Activated CD4-positive, alpha-beta memory T cell treated with anti-CD3 and anti-CD28 coated beads, Interleukin-2, amount 10 ng/mL, durations not matched to agents 7 days and 5 days (primary cell): ENCODE results near the gene DOK4. TPM values are rescaled to one million over a fixed set of nuclear protein-coding genes. Genes with fewer than 3 reads are reported as not detected.
"Not testable (repeated sequence)": the region's sequence is repeated elsewhere in the genome, so short reads cannot be mapped to it uniquely, and the experiment has no call there.

Source experiments
- CTCF ChIA-PET: fragments of 350-600 bp; sonication (Branson Sonifier 250); formaldehyde crosslinking; loops from one replicate; lab custom pipeline; 2021; ENCODE audit warnings: antibody characterized with exemption, inconsistent platforms; lab: Charles Lee
- POLR2A ChIA-PET: fragments of 350-600 bp; sonication (Branson Sonifier 250); formaldehyde crosslinking; loops from one replicate; lab custom pipeline; 2021; ENCODE audit warnings: antibody characterized with exemption; lab: Charles Lee
- DNase-seq: peaks from one replicate; pipeline ENCODE4 v3.0.0-alpha.2; 2020
- H3K27ac Mint-ChIP-seq: one replicate; pipeline ENCODE4 v1.8.0; 2021; ENCODE audit warnings: mild to moderate bottlenecking, mixed read lengths
- H3K27me3 Mint-ChIP-seq: one replicate; pipeline ENCODE4 v1.8.0; 2021; ENCODE audit warnings: mixed read lengths
- H3K36me3 Mint-ChIP-seq: one replicate; pipeline ENCODE4 v1.8.0; 2021; ENCODE audit warnings: low read depth, mixed read lengths
- H3K4me1 Mint-ChIP-seq: one replicate; pipeline ENCODE4 v1.8.0; 2021; ENCODE audit warnings: mixed read lengths
- H3K4me3 Mint-ChIP-seq: one replicate; pipeline ENCODE4 v1.8.0; 2021; ENCODE audit warnings: mild to moderate bottlenecking, mixed read lengths
- H3K9me3 Mint-ChIP-seq: one replicate; pipeline ENCODE4 v1.8.0; 2021; ENCODE audit warnings: mixed read lengths
- total RNA-seq, 2 experiments: library from RNA; stranded (reverse); gene quantifications; one replicate each; pipeline ENCODE4 v1.2.3, GENCODE V29; 2021

The DOK4 gene
- total RNA-seq, 2 experiments from 2014 or later, result 2.5 to 3.4 TPM

GRCh38 chr16:57447186-57447962 lies 38.9 kb downstream of the DOK4 start, which contains the start of the genes CIAPIN1 and COQ9:
Gene CIAPIN1 (minus strand): TSS chr16:57447385. CDS start chr16:57440928, 6,457 bp downstream.
Gene COQ9 (plus strand): TSS chr16:57447479. CDS start chr16:57447506, 27 bp downstream.
- peak within 1 kb of the TSS; percentile 83 for H3K27ac Mint-ChIP-seq
- peak within 1 kb of the TSS; percentile 91 for H3K4me3 Mint-ChIP-seq
- H3K27me3 Mint-ChIP-seq, result no peaks in the 10 kb centered on the region
- POLR2A ChIA-PET, result interaction anchor here (0.7 to 4.2 kb wide), 36 partner anchors 9 to 553 kb away, joined by 3 to 65 read pairs (median 4); partner anchors contain the start of genes ADGRG5, CCDC102A, DOK4 and NLRC5
- DNase-seq, result peak; percentile 95
- H3K4me1 Mint-ChIP-seq, result peaks cover 33% of the 10 kb centered on the region
- CTCF ChIA-PET, result interaction anchor here (0.9 to 3.5 kb wide), 12 partner anchors 9 to 202 kb away, joined by 3 to 45 read pairs (median 6); partner anchors contain the start of gene POLR2C
- peaks cover 17% of the 10 kb centered on the region for H3K36me3 Mint-ChIP-seq
- no peaks in the 10 kb centered on the region for H3K9me3 Mint-ChIP-seq

DNA sequence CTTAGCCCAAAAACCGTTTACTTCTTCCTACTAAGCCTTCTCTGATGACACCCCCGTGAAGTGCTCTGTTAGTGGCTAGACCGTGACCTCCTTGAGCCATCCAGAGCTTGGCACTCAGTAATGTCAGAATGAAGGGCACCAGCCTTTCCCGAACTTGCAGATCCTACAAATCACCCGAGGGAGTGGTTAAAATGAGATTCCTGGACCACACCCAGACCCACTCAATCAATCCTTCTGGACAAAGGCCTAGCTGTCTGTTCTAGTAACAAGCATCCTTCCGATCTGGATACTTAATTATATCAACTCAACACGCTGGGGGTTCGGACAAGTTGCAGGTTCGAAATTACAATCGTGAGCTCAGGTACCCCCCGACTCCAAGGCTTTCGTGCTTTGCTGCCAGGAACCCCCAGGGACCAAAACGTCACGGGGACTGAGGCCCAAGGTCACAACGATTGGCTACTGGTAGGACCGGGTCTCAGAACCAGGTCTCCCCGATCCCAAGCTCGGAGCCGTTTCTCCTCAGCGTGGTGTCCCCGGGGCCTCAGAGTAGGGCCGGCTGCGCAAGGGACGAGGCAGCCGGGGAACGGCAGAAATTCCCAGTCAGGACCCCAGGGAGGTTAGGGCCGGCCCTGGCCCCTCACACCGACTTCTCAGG lies 39.6 kb downstream of the DOK4 start:
- POLR2A ChIA-PET, result interaction anchor here (0.7 to 4.2 kb wide), 37 partner anchors 8 to 578 kb away, joined by 3 to 65 read pairs (median 4); partner anchors contain the start of genes ADGRG5, CCDC102A, DOK4 and NLRC5
- DNase-seq, result peak; percentile 36
- Mint-ChIP-seq H3K9me3 (no peaks in the 10 kb centered on the region), H3K36me3 (peaks cover 14% of the 10 kb centered on the region), H3K4me1 (peaks cover 33% of the 10 kb centered on the region), H3K27ac (peak overlapping the region; percentile 83), H3K4me3 (peak overlapping the region; percentile 91), H3K27me3 (no peaks in the 10 kb centered on the region)
- CTCF ChIA-PET, result interaction anchor here (0.9 to 3.5 kb wide), 12 partner anchors 10 to 202 kb away, joined by 3 to 45 read pairs (median 6); partner anchors contain the start of gene POLR2C

- DNase-seq, result no peak
- H3K27me3 Mint-ChIP-seq, result no peaks in the 10 kb centered on the region
- H3K9me3 Mint-ChIP-seq, result peaks cover 5% of the 10 kb centered on the region
- CTCF ChIA-PET, result interaction anchor here (0.6 to 3.5 kb wide), 2 partner anchors 17 to 276 kb away, joined by 3 to 45 read pairs; partner anchors contain the start of gene POLR2C
- peak overlapping the region; percentile 49 for H3K4me3 Mint-ChIP-seq
- H3K27ac Mint-ChIP-seq, result no peak overlapping the region
- peaks cover 33% of the 10 kb centered on the region for H3K4me1 Mint-ChIP-seq
- POLR2A ChIA-PET, result interaction anchor here (2.5 to 4.2 kb wide), 2 partner anchors 12 to 17 kb away, joined by 12 to 65 read pairs; partner anchors contain the start of gene POLR2C
- peaks cover 21% of the 10 kb centered on the region for H3K36me3 Mint-ChIP-seq
Observed at GRCh38 chr16:57445510-57445909, 40.8 kb downstream of the DOK4 start.

DNA sequence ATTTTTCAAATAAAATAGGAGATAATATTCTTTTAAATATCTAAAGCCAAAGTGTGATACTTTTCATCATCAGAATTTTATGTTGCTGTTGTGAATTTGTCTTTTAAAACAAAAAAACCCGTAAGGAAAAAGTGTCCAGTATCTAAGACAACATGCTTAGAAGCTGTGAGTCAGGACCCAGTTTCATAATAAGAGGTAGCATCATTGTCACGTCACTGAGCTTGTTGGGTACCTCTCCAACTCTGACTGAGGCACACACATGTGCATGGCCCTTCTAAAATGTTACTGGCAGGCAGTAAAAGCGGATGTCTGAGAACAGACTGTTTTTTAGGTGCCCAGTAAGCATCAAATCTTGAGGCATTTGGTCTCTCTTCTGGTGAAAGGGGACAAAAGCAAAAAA lies 41.6 kb downstream of the DOK4 start:
- no peak overlapping the region for H3K27ac Mint-ChIP-seq
- H3K4me1 Mint-ChIP-seq, result peaks cover 31% of the 10 kb centered on the region
- peaks cover 12% of the 10 kb centered on the region for H3K9me3 Mint-ChIP-seq
- peaks cover 28% of the 10 kb centered on the region for H3K36me3 Mint-ChIP-seq
- ChIA-PET POLR2A (interaction anchor here (1.3 kb wide), 1 partner anchor 18 kb away, joined by 7 read pairs; the partner anchor contains the start of gene POLR2C), CTCF (interaction anchor here (0.7 to 1.7 kb wide), 3 partner anchors 17 to 76 kb away, joined by 3 to 5 read pairs (median 3); partner anchors contain the start of gene POLR2C)
- no peak for DNase-seq
- H3K4me3 Mint-ChIP-seq, result no peak overlapping the region
- H3K27me3 Mint-ChIP-seq, result no peaks in the 10 kb centered on the region

DNA sequence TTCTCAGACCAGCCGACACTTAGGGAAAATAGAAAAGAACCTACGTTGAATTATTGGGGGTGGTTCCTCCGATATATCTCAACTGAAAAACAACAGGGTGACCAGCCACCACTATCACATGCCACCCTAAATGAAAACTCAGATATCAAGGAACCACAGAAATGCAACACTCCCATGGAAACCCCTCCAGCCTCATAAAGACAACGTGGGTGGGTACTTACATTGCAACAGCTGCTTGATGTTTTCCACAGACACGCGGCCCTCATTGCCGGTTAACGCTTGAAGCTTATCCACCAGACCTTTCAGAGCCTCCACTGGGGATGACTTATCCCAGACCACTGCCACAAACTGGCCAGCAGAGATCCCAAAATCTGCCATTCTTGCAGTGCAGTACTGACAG lies 45.7 kb downstream of the DOK4 start:
- H3K27ac Mint-ChIP-seq, H3K4me1 Mint-ChIP-seq, POLR2A ChIA-PET, H3K4me3 Mint-ChIP-seq, DNase-seq, CTCF ChIA-PET, H3K27me3 Mint-ChIP-seq: not testable (repeated sequence)
- Mint-ChIP-seq H3K9me3 (peaks cover 14% of the 10 kb centered on the region), H3K36me3 (peaks cover 48% of the 10 kb centered on the region)

DNA sequence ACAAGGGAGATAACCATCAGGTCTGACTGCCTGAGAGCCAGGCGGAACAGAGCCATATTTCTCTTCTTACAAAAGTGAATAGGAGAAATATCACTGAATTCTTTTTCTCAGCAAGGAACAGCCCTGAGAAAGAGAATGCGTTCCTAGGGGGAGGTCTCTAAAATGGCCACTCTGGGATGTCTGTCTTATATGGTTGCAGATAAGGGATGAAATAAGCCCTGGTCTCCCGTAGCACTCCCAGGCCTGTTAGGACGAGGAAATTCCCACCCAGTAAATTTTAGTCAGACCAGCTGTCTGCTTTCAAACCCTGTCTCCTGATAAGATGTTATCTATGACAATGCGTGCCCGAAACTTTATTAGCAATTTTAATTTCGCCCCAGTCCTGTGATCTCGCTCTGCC lies 46.3 kb downstream of the DOK4 start:
- H3K4me3 Mint-ChIP-seq, DNase-seq, H3K27ac Mint-ChIP-seq, H3K4me1 Mint-ChIP-seq, H3K27me3 Mint-ChIP-seq, CTCF ChIA-PET, POLR2A ChIA-PET: not testable (repeated sequence)
- H3K36me3 Mint-ChIP-seq, result peaks cover 50% of the 10 kb centered on the region
- peaks cover 14% of the 10 kb centered on the region for H3K9me3 Mint-ChIP-seq

DNA sequence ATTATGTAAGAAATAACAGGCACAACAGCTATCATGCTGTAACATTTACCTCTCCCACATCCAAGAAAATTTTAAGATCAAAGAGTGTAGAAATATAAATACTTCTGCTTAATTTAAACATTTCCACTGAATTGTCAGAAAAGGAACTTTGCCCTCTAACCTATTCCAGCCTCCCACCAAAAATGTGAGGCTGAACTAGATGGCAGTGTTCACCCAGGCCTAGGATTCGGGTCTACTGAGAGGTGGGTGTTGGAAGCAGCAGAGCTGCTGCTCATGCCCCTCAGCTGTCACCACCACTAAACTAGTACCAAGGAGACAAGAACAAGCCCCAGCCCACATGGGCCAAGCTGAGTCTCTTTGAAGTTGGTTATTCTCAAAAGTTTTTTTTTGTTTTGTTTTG lies 50.5 kb downstream of the DOK4 start:
- Mint-ChIP-seq H3K27me3 (no peaks in the 10 kb centered on the region), H3K36me3 (peaks cover 68% of the 10 kb centered on the region), H3K9me3 (peaks cover 11% of the 10 kb centered on the region), H3K27ac (no peak overlapping the region), H3K4me1 (no peaks in the 10 kb centered on the region), H3K4me3 (no peak overlapping the region)
- ChIA-PET POLR2A (no interaction called here), CTCF (no interaction called here)
- no peak for DNase-seq

- ChIA-PET POLR2A (interaction anchor here (1.5 to 2.6 kb wide), 2 partner anchors 13 to 29 kb away, joined by 3 to 12 read pairs; partner anchors contain the start of genes CIAPIN1 and COQ9), CTCF (interaction anchor here (0.8 kb wide), 1 partner anchor 17 kb away, joined by 5 read pairs; no protein-coding TSS in a partner anchor)
- no peak for DNase-seq
- no peaks in the 10 kb centered on the region for H3K4me1 Mint-ChIP-seq
- H3K27me3 Mint-ChIP-seq, result no peaks in the 10 kb centered on the region
- peaks cover 63% of the 10 kb centered on the region for H3K36me3 Mint-ChIP-seq
- H3K9me3 Mint-ChIP-seq, result no peaks in the 10 kb centered on the region
- H3K27ac Mint-ChIP-seq, result no peak overlapping the region
- no peak overlapping the region for H3K4me3 Mint-ChIP-seq
Observed at GRCh38 chr16:57434003-57434402, 52.3 kb downstream of the DOK4 start.

DNA sequence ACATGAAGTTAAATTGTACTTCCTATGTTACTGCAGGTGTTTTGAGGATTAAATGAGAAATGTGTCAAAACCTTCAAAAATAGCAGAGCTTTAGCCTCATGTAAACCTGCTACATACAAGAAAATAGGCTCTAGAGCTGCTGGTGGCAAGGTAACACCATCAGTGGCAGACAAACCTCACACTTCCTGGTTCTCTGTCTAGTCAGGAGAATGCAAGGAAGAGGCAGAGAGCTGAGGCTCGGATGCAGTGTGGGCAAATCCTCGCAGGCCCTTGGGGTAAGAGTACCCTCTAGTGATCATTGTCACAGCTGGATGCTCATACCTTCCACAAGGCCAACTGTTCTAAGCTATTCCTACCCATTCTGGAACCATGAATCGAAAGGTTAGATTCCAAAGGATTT lies 53.3 kb downstream of the DOK4 start:
- no peak overlapping the region for H3K27ac Mint-ChIP-seq
- H3K4me3 Mint-ChIP-seq, result no peak overlapping the region
- no peaks in the 10 kb centered on the region for H3K27me3 Mint-ChIP-seq
- no peaks in the 10 kb centered on the region for H3K4me1 Mint-ChIP-seq
- DNase-seq, result no peak
- peaks cover 62% of the 10 kb centered on the region for H3K36me3 Mint-ChIP-seq
- no peaks in the 10 kb centered on the region for H3K9me3 Mint-ChIP-seq
- POLR2A ChIA-PET, result interaction anchor here (1.5 to 2.6 kb wide), 2 partner anchors 14 to 30 kb away, joined by 3 to 12 read pairs; partner anchors contain the start of genes CIAPIN1 and COQ9
- CTCF ChIA-PET, result interaction anchor here (0.8 to 1.3 kb wide), 4 partner anchors 14 to 30 kb away, joined by 3 to 5 read pairs (median 4); partner anchors contain the start of gene POLR2C

GRCh38 chr16:57432505-57432904 lies 53.8 kb downstream of the DOK4 start:
- H3K4me1 Mint-ChIP-seq, result no peaks in the 10 kb centered on the region
- no peaks in the 10 kb centered on the region for H3K9me3 Mint-ChIP-seq
- ChIA-PET CTCF (interaction anchor here (1.0 to 1.3 kb wide), 3 partner anchors 14 to 30 kb away, joined by 3 to 5 read pairs (median 3); partner anchors contain the start of gene POLR2C), POLR2A (interaction anchor here (1.1 to 2.6 kb wide), 3 partner anchors 11 to 31 kb away, joined by 3 to 12 read pairs (median 3); partner anchors contain the start of genes CIAPIN1 and COQ9)
- DNase-seq, result no peak
- no peak overlapping the region for H3K27ac Mint-ChIP-seq
- H3K36me3 Mint-ChIP-seq, result peaks cover 66% of the 10 kb centered on the region
- H3K4me3 Mint-ChIP-seq, result no peak overlapping the region
- H3K27me3 Mint-ChIP-seq, result no peaks in the 10 kb centered on the region

DNA sequence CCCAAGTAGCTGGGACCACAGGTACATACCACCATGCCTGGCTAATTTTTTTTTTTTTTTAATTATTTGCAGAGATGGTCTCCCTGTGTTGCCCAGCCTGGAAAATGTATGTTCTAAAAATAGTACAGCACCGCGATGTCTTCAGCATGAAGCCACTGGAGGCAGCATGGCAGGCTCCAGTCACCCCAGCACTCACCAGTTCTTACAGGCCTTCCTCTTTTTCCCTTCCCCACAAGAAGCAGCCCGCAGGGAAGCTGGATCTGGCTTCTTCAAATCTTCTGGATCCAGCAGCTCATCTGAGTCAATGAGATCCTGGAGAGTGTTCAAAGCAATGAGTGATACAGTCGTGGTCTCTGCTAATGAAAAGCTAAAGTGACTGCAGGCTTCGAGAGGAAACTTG lies 55.3 kb downstream of the DOK4 start:
- Mint-ChIP-seq H3K4me3 (no peak overlapping the region), H3K27me3 (no peaks in the 10 kb centered on the region), H3K9me3 (no peaks in the 10 kb centered on the region), H3K4me1 (no peaks in the 10 kb centered on the region), H3K27ac (no peak overlapping the region), H3K36me3 (peaks cover 69% of the 10 kb centered on the region)
- POLR2A ChIA-PET, result no interaction called here
- DNase-seq, result no peak
- CTCF ChIA-PET, result interaction anchor here (3.1 kb wide), 1 partner anchor 13 kb away, joined by 13 read pairs; no protein-coding TSS in a partner anchor

GRCh38 chr16:57427824-57428223 lies 58.5 kb downstream of the DOK4 start:
- CTCF ChIA-PET, result no interaction called here
- no peak overlapping the region for H3K4me3 Mint-ChIP-seq
- no peak overlapping the region for H3K27ac Mint-ChIP-seq
- DNase-seq, result no peak
- H3K9me3 Mint-ChIP-seq, result no peaks in the 10 kb centered on the region
- POLR2A ChIA-PET, result no interaction called here
- no peaks in the 10 kb centered on the region for H3K4me1 Mint-ChIP-seq
- H3K27me3 Mint-ChIP-seq, result no peaks in the 10 kb centered on the region
- peaks cover 45% of the 10 kb centered on the region for H3K36me3 Mint-ChIP-seq
